AG08396 (cell line): ENCODE data around the gene APC2.
A peak's percentile ranks its signal among the peaks of the same experiment; 100 is the strongest.

ENCODE experiments used
- DNase-seq: peaks from one replicate; pipeline ENCODE4 v3.0.0; 2012; ENCODE audit warnings: low spot score, mixed read lengths

Gene APC2

DNA sequence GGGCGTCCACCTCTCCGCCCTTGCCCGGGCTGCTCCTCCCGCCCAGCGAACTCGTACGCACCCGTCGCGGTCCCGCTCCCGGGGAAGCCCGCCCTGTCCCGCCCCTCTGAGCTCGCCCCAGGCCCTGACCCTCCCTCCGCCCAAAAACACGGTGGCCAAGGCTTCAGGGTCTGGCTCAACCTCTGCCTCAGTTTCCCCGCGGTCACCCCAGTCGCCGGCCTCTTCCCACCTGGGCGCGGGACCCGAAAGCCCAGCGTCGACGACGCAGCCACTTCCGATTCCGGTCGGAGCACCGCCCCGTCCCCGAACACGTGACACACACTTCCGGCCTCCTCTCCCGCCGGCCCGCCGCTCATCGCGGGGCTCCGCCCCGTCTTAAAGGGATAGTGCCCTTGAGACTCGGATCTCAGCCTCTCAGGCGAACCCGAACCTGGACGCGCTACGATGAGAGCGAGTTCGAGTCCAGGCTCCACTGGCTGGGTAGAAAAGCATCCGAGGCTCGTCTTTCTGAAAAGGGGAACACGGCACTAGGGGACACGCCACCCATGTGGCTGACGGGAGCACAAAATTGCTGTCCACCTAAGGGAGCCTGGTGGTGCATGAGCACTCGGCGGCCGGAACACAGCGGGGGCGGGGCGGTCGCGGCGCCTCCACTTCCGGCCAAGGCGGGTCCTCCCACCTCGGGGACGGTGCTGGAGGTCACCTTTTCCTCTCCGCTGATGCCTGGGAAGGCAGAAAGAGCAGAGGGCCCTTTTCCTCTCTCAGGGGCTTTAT, 29.2 kb downstream of the APC2 start, which contains the start of gene C19orf25:
Gene C19orf25 (minus strand): TSS at position 282 of the 774 bp plus-strand sequence. CDS start 312 bp downstream, outside the sequence.
- DNase-seq: peak; percentile 98

DNA sequence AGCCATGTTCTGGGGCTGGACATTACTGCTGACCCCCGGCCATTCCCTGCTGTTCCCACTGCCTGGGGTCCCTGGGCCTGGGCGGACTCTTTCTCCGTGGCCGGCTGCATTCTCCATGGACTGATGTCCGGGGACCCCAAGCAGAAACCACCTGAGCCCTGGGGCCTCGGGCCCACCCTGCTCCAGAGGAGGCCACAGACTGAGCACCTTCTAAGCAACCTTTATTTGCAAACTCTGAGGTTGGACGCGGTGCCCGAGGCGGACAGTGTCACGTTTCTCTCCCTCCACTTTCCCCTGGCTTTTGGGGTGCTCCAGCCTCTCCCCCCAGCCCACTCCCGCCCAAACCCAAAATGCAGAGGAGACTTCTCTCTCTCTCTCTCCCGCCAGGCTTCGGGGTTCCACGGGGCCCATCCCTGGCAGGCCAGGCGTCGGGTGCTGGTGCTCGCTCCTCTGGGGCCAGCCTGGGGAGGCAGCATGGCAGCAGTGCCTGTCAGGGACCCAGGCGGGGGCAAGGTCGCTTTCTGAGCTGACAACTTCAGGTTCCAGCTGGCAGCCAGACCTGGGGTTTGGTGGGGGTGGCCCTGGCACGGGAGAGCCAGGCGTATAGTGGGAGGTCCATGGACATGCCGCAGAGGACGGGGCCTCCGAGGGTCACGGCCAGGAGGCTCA, 31.4 kb downstream of the APC2 start:
- DNase-seq: no peak

- DNase-seq: no peak
These were observed 32.0 kb downstream of the APC2 start for GRCh38 chr19:1481893-1482360.

- peak; percentile 12 for DNase-seq
These were observed 32.6 kb downstream of the APC2 start for GRCh38 chr19:1482361-1483130.

- DNase-seq: peak; percentile 14
These were observed 33.4 kb downstream of the APC2 start for GRCh38 chr19:1483131-1483978.

DNA sequence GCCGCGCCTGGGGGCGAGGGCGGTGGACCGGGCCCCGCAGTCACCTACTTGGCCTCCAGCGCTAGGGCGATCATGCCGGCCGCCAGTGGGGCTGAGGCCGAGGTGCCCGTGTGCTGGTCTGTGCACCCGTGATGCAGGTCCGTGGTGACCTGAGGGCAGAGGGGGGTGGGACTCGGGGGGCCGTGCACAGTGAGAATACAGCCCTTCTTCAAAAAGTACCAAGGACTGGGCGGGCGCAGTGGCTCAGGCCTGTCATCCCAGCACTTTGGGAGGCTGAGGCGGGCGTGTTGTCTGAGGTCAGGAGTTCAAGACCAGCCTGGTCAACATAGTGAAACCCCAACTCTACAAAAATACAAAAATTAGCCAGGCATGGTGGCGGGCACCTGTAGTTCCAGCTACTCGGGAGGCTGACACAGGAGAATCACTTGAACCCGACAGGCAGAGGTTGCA, 34.1 kb downstream of the APC2 start:
- no peak for DNase-seq

DNA sequence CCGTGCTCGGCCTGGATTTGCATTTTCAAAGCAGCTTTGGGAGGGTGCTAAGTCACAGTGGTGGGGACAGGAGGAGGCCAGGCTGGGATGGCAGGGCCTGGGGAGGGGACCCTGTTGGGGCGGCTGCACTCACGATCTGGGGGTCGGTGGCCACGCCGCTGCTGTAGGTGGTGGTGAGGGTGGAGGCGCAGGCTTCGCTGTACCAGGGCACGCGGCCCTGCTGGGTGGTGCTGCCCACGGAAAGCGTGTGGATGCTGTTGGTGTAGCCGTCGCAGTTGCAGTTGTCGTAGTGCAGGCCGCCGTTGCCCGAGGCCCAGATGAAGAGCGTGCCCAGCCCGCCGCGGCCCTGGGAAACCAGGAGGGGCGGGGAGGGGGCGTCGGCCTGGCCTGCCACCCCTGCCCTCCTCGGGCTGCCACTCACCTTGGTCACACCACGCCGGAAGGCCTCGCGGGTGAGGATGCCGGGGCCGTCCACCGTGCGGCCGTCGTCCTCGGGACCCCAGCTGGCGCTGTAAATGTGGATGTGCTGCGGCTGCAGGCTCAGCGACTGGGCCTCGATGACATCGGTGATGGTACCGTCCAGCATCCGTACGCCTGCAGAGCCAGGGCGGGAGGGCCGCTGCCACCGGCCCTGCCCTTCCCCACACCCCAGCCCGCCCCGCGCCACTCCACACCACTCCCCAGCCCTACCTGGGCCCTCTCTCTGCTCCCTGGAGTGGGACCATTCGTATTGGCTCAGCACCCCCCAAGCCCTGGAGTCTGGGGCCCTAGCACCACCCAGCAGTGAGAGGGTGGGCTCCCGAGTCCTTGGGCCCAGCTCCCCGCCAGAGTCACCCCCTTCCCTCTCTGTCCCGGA, 37.0 kb downstream of the APC2 start:
- DNase-seq: no peak

GRCh38 chr19:1487576-1488281, 37.8 kb downstream of the APC2 start:
- no peak for DNase-seq

GRCh38 chr19:1488282-1488601, 38.3 kb downstream of the APC2 start:
- DNase-seq: no peak

DNA sequence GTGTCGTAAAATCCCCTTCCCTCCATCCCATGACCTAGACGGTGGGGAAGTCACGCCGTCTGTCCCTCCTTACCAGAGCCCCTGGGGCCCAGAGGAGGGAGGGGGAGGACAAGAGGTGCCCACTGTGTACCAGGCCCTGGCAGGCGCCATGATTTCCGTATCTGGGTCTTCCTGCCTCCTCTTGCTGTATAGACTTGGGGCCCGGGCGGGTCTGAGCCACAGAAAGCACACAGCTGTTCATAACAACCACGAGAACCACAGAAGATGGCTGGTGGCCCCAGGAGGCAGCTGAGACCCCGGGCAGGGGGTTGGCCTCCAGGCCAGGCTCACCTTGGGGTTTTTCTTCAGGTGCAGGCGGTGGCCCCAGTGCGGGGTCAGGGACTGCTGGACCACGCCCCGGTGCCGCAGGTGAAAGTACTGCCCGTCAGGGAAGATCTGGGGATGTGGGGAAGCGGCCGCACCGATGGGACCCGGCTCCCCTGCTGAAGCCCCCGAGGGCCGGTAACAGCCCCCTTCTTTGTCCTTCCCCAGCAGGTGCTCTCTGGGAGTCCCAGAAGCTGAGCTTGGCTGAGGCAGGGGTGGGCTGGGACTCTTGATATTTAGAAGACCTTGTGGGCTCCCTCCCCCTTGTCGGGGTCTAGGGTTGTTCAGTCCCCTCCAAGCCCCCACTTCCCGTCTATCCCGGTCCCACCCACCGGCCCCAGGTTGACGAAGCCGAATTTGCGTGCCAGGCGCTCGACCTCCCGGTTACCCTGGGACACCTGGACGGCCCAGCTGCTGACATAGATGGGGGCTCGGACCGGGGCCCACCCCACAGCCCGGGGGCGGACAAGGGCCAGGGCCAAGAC, 39.8 kb downstream of the APC2 start:
- no peak for DNase-seq

GRCh38 chr19:1490311-1491113, 40.6 kb downstream of the APC2 start, which contains the start of gene PCSK4:
Gene PCSK4 (minus strand): TSS chr19:1490350. CDS start chr19:1490346, 4 bp downstream.
- DNase-seq: peak; percentile 98

- DNase-seq: no peak
These were observed 41.4 kb downstream of the APC2 start, which contains the start of gene REEP6 for GRCh38 chr19:1491114-1491848. Gene REEP6 (plus strand): TSS chr19:1491181. CDS start chr19:1491270, 89 bp downstream.

DNA sequence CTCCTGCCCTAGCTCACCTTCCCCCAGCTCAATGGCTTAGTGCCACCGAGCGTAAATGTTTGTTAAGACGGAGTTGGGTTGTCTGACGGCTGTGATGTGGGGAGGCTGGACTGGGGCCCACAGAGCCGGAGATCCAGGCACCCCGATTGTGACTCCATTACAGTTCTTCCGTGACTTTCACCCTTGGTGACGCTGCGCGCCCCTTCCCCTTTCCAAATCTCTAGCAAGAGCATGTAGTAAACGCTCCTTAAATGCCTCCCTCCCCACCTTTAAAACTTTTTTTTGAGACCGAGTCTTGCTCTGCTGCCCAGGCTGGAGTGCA, 41.9 kb downstream of the APC2 start:
- no peak for DNase-seq

- DNase-seq: no peak
These were observed 42.6 kb downstream of the APC2 start for GRCh38 chr19:1492474-1493006.

- DNase-seq: no peak
These were observed 44.3 kb downstream of the APC2 start for GRCh38 chr19:1494115-1494815.

DNA sequence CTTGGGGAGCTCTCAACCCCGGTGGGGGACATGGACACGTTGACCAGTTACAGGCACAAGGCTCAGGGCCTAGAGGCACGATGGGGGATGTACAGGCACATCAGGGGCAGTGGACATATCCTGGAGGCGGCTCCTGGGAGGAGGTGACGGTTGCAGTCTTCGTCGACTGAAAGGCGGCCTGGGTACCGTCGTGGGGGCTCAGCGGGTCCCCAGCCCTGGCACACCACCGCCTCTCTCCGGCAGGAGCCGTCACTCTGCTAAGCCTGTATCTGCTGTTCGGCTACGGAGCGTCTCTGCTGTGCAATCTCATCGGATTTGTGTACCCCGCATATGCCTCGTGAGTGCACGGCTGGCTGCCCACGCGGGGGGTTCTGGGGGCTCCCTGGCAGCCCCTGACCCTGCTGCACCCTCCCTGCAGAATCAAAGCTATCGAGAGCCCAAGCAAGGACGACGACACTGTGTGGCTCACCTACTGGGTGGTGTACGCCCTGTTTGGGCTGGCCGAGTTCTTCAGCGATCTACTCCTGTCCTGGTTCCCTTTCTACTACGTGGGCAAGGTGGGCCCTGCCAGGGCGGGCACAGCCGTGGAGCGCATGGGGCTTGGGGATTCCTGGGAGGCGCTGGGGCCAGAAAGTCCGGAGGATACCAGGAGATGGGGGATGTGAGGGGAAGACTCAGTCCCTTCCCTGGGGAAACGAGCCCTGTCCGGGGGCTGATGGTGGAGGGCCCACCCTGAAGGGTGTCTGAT, 45.3 kb downstream of the APC2 start:
- no peak for DNase-seq
